Measurements from ENCODE around the gene TMEM87A.

The TMEM87A gene

GRCh38 chr15:42165106-42165505 lies 108.1 kb downstream of the TMEM87A start:
- DNase-seq (ENCODE audit: low read depth in 3 of 3), result no peak

- DNase-seq (ENCODE audit: low read depth in 3 of 3), result no peak
These were observed 109.2 kb downstream of the TMEM87A start for GRCh38 chr15:42163947-42164550.

DNA sequence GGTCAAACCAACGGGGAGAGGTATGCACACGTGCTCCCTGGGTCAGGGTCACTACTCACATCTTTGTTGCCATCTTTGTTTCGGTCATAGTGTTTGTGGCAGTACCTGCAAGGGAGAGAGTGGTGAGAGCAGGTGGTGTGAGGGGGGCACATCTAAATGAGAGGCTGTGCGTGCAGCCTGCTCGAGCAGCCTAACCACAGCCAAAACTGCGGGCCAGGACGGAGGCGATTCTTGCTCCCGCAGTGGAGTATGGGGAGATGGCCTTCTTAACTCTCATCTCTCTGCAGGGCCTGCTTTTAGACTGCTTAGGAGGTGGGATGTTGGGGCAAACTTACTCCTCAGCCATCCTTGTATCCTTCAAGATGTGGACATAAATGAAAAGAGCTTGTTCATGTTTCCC lies 109.9 kb downstream of the TMEM87A start:
- no peak for DNase-seq (ENCODE audit: low read depth in 3 of 3)
